GM12878 (cell line): Measurements from ENCODE around the gene ZNF282. TPM values are rescaled to one million over a fixed set of nuclear protein-coding genes. Genes with fewer than 3 reads are reported as not detected.

ENCODE experiments used
- ATAC-seq: fragments of 200-7000 bp; cut with Tn5 transposase; 3 replicates; pipeline ENCODE4 v1.9.1; 2020; ENCODE audit warnings: mild to moderate bottlenecking, moderate library complexity
- BruUV-seq: library from RNA; stranded (reverse); fragments of 400-500 nt; replicated peaks from 2 replicates; lab custom pipeline; 2021; lab: Mats Ljungman, UMichigan
- CTCF ChIA-PET: fragments of 300-600 bp; sonication (Branson Sonifier 250); formaldehyde crosslinking; extraction: SDS; loops from one replicate; lab custom pipeline; 2021; ENCODE audit warnings: inconsistent platforms; lab: Yijun Ruan, JAX
- POLR2A ChIA-PET: fragments of 350-600 bp; formaldehyde crosslinking; extraction: SDS; loops from one replicate; lab custom pipeline; 2021; ENCODE audit warnings: inconsistent platforms; lab: Charles Lee
- RAD21 ChIA-PET: fragments of 300-600 bp; sonication (Branson Sonifier 250); formaldehyde crosslinking; loops from one replicate; lab custom pipeline; 2023; ENCODE audit warnings: antibody characterized with exemption; ENCODE audit not compliant: unreplicated experiment; lab: Charles Lee
- SMC1A ChIA-PET: fragments of 300-600 bp; sonication (Branson Sonifier 250); formaldehyde crosslinking; loops from one replicate; lab custom pipeline; 2023; ENCODE audit not compliant: unreplicated experiment, uncharacterized antibody; lab: Charles Lee
- DNase-seq: peaks from one replicate; pipeline ENCODE4 v3.0.0-alpha.2; 2011; ENCODE audit warnings: low read depth, low spot score
- FAIRE-seq: peaks from 3 replicates; lab custom pipeline; 2011; peaks lifted over from hg19 to GRCh38; lab: Jason Lieb, UNC
- H2AFZ ChIP-seq: 2 replicates; pipeline ENCODE4 v1.6.0; 2011; ENCODE audit warnings: low read depth, low read length, control low read depth; ENCODE audit not compliant: control insufficient read depth
- H3K27ac ChIP-seq: 2 replicates; pipeline ENCODE4 v1.5.1; 2011; ENCODE audit warnings: control low read depth; ENCODE audit not compliant: control insufficient read depth, insufficient read depth
- H3K27me3 ChIP-seq, 2 experiments: replicated peaks in 1 of 2; 2 replicates each; pipeline versions ENCODE4 v1.6.0 to v1.6.1; 2011; ENCODE audit warnings: low read length in 1 of 2; ENCODE audit not compliant: control insufficient read depth in 2 of 2, insufficient read depth in 2 of 2
- H3K36me3 ChIP-seq, 2 experiments: 2 replicates each; pipeline ENCODE4 v1.5.1; 2011; ENCODE audit warnings: low read length in 1 of 2; ENCODE audit not compliant: control insufficient read depth in 2 of 2, insufficient read depth in 2 of 2
- H3K4me1 ChIP-seq: 2 replicates; pipeline ENCODE4 v1.6.1; 2011; ENCODE audit warnings: mild to moderate bottlenecking, low read length, moderate library complexity, mixed read lengths; ENCODE audit not compliant: control insufficient read depth, insufficient read depth
- H3K4me2 ChIP-seq: 2 replicates; pipeline ENCODE4 v1.6.0; 2011; ENCODE audit warnings: control low read depth; ENCODE audit not compliant: control insufficient read depth, insufficient read depth
- H3K4me3 ChIP-seq: fragments of 200-600 bp; sonication (generic); 2 replicates; pipeline ENCODE4 v1.5.1; 2016
- H3K79me2 ChIP-seq: 2 replicates; pipeline ENCODE4 v1.6.0; 2011; ENCODE audit warnings: low read length; ENCODE audit not compliant: control insufficient read depth, insufficient read depth
- H3K9ac ChIP-seq: 2 replicates; pipeline ENCODE4 v1.8.0; 2011; ENCODE audit warnings: low read length, control low read depth, mixed read lengths; ENCODE audit not compliant: control insufficient read depth, insufficient read depth
- H3K9me3 ChIP-seq: replicated peaks from 3 replicates; pipeline ENCODE4 v1.5.1; 2011; ENCODE audit warnings: mild to moderate bottlenecking, low read length; ENCODE audit not compliant: control insufficient read depth, insufficient read depth
- H4K20me1 ChIP-seq: 2 replicates; pipeline ENCODE4 v1.6.0; 2011; ENCODE audit not compliant: control insufficient read depth, insufficient read depth
- CBX5 ChIP-seq: sonication (generic); IDR thresholded peaks from 2 replicates; pipeline ENCODE4 v1.6.1; 2016; ENCODE audit warnings: low read depth, moderate library complexity, mild to moderate bottlenecking, inconsistent platforms
- CEBPB ChIP-seq, 2 experiments: fragments of 150-350 bp in 1 of 2; IDR thresholded peaks; 2 replicates each; pipeline ENCODE4 v1.6.1; 2012 to 2014; ENCODE audit warnings: low read depth in 2 of 2, low read length in 2 of 2, borderline replicate concordance in 1 of 2, inconsistent platforms in 1 of 2
- CREB1 ChIP-seq: IDR thresholded peaks from 2 replicates; pipeline ENCODE4 v1.6.1; 2012; ENCODE audit warnings: low read depth, mild to moderate bottlenecking, inconsistent platforms
- HCFC1 ChIP-seq: fragments of 150-350 bp; IDR thresholded peaks from 2 replicates; pipeline ENCODE4 v1.6.1; 2014; ENCODE audit warnings: low read length
- LARP7 ChIP-seq: fragments of 450-650 bp; IDR thresholded peaks from 2 replicates; pipeline ENCODE4 v1.6.1; 2017; ENCODE audit warnings: mild to moderate bottlenecking
- PAX5 ChIP-seq: IDR thresholded peaks from 2 replicates; pipeline ENCODE4 v1.6.1; 2011; ENCODE audit warnings: low read depth, low read length, borderline replicate concordance
- SIN3A ChIP-seq: IDR thresholded peaks from 2 replicates; pipeline ENCODE4 v1.6.1; 2012; ENCODE audit warnings: low read depth, low read length, improper control_type of control experiment
- SP1 ChIP-seq: IDR thresholded peaks from one replicate; pipeline ENCODE4 v1.6.1; 2011; ENCODE audit warnings: low read depth, low read length
- SREBF1 ChIP-seq: IDR thresholded peaks from 2 replicates; pipeline ENCODE4 v1.6.1; 2012; ENCODE audit warnings: mild to moderate bottlenecking, low read length
- TBL1XR1 ChIP-seq: IDR thresholded peaks from 2 replicates; pipeline ENCODE4 v1.6.1; 2012; ENCODE audit warnings: low read depth, low read length, improper control_type of control experiment
- TCF3 ChIP-seq: IDR thresholded peaks from 2 replicates; pipeline ENCODE4 v1.6.1; 2012; ENCODE audit warnings: low read depth, mild to moderate bottlenecking, low read length, borderline replicate concordance; ENCODE audit not compliant: insufficient read depth
- USF2 ChIP-seq: IDR thresholded peaks from 2 replicates; pipeline ENCODE4 v1.6.1; 2011; ENCODE audit warnings: low read depth, low read length, improper control_type of control experiment, borderline replicate concordance
- YBX1 ChIP-seq: fragments of 450-650 bp; IDR thresholded peaks from 2 replicates; pipeline ENCODE4 v1.6.1; 2016; ENCODE audit warnings: antibody characterized with exemption
- ZNF384 ChIP-seq: IDR thresholded peaks from 2 replicates; pipeline ENCODE4 v1.6.1; 2012; ENCODE audit warnings: low read depth, mild to moderate bottlenecking, low read length, improper control_type of control experiment, borderline replicate concordance
- WGBS: methylation state at CpG from one replicate; pipeline ENCODE4 v1.1.6; 2016; ENCODE audit warnings: low lambda C conversion rate; ENCODE audit not compliant: insufficient replicate concordance, insufficient coverage; ENCODE audit errors: missing lambda C conversion rate; 5-methylcytosine and 5-hydroxymethylcytosine counted together
- in situ Hi-C: fragments of 300-500 bp; cut with MboI; formaldehyde crosslinking; loops from 9 replicates; pipeline ENCODE4 v1.14.3; 2018; ENCODE audit warnings: mixed read lengths
- intact Hi-C: fragments of 100-400 bp; cut with micrococcal nuclease; formaldehyde crosslinking; loops from one replicate; pipeline ENCODE4 v1.14.2; 2022; ENCODE audit not compliant: unreplicated experiment
- polyA plus RNA-seq, 11 experiments: library from polyadenylated mRNA; depleted of rRNA in 4 of 11; unstranded in 6 of 11; stranded (reverse) in 5 of 11; fragments of >200 nt; fragmentation: Nextera tagmentation in 4 of 11; fragmentation: Illumina TruSeq in 1 of 11; extraction: Ambion mirVana in 4 of 11; extraction: Trizol in 1 of 11; gene quantifications; 1 replicate in 1 of 11; 2 replicates in 10 of 11; pipeline versions ENCODE4 v1.2.1 to v1.2.3, GENCODE V29; 2011 to 2016; ENCODE audit warnings: inconsistent platforms in 2 of 11, missing spikeins in 2 of 11, low read depth in 1 of 11
- total RNA-seq, 4 experiments: library from RNA; depleted of rRNA in 3 of 4; stranded (reverse); fragments of >200 nt in 3 of 4; fragmentation: Illumina TruSeq in 1 of 4; extraction: Trizol in 1 of 4; gene quantifications; 2 replicates each; pipeline versions ENCODE4 v1.2.1 to v1.2.3, GENCODE V29; 2013 to 2021
- TF ChIP-seq, protein P1 (sequence below): fragments of 450-650 bp; IDR thresholded peaks from 2 replicates; pipeline ENCODE4 v1.6.1; 2017; ENCODE audit warnings: mild to moderate bottlenecking, moderate library complexity
- TF ChIP-seq, protein P2 (sequence below): IDR thresholded peaks from 2 replicates; pipeline ENCODE4 v1.6.1; 2011; ENCODE audit warnings: low read depth, mild to moderate bottlenecking, low read length, moderate library complexity, borderline replicate concordance; ENCODE audit errors: extremely low read depth
- TF ChIP-seq, protein P3 (sequence below): IDR thresholded peaks from 2 replicates; pipeline ENCODE4 v1.6.1; 2011; ENCODE audit warnings: mild to moderate bottlenecking, low read depth, low read length, moderate library complexity; ENCODE audit not compliant: insufficient replicate concordance

The ZNF282 gene
- total and polyA plus RNA-seq, 10 of the 15 experiments (the other 5 are each of a cell fraction or from before 2014, with no cell fraction given), result 0.35 to 28.4 (median 8.1) TPM

- Histone ChIP-seq H2AFZ (no peak overlapping the region), H3K36me3 (no peaks in the 10 kb centered on the region), H4K20me1 (no peaks in the 10 kb centered on the region), H3K4me1 (peaks cover 17% of the 10 kb centered on the region), H3K79me2 (peaks cover 27% of the 10 kb centered on the region), H3K27me3 (no peaks in the 10 kb centered on the region), H3K4me3 (no peak overlapping the region), H3K9ac (no peak overlapping the region), H3K4me2 (no peak overlapping the region), H3K27ac (no peak overlapping the region), H3K9me3 (peaks cover 2% of the 10 kb centered on the region; the same call in 2 of the 3 replicates)
- DNase-seq, result no peak
- TF ChIP-seq, protein P1, sequence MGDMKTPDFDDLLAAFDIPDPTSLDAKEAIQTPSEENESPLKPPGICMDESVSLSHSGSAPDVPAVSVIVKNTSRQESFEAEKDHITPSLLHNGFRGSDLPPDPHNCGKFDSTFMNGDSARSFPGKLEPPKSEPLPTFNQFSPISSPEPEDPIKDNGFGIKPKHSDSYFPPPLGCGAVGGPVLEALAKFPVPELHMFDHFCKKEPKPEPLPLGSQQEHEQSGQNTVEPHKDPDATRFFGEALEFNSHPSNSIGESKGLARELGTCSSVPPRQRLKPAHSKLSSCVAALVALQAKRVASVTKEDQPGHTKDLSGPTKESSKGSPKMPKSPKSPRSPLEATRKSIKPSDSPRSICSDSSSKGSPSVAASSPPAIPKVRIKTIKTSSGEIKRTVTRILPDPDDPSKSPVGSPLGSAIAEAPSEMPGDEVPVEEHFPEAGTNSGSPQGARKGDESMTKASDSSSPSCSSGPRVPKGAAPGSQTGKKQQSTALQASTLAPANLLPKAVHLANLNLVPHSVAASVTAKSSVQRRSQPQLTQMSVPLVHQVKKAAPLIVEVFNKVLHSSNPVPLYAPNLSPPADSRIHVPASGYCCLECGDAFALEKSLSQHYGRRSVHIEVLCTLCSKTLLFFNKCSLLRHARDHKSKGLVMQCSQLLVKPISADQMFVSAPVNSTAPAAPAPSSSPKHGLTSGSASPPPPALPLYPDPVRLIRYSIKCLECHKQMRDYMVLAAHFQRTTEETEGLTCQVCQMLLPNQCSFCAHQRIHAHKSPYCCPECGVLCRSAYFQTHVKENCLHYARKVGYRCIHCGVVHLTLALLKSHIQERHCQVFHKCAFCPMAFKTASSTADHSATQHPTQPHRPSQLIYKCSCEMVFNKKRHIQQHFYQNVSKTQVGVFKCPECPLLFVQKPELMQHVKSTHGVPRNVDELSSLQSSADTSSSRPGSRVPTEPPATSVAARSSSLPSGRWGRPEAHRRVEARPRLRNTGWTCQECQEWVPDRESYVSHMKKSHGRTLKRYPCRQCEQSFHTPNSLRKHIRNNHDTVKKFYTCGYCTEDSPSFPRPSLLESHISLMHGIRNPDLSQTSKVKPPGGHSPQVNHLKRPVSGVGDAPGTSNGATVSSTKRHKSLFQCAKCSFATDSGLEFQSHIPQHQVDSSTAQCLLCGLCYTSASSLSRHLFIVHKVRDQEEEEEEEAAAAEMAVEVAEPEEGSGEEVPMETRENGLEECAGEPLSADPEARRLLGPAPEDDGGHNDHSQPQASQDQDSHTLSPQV, result no peak
- TF ChIP-seq TCF3, result no peak
- TF ChIP-seq SP1, result no peak
- TF ChIP-seq TBL1XR1, result no peak
- TF ChIP-seq SREBF1, result no peak
- TF ChIP-seq HCFC1, result no peak
- no peak for TF ChIP-seq LARP7
- no peak for TF ChIP-seq PAX5
- no peak for TF ChIP-seq USF2
- TF ChIP-seq YBX1, result no peak
- TF ChIP-seq CREB1, result no peak
- TF ChIP-seq, protein P2, sequence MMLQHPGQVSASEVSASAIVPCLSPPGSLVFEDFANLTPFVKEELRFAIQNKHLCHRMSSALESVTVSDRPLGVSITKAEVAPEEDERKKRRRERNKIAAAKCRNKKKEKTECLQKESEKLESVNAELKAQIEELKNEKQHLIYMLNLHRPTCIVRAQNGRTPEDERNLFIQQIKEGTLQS, result no peak
- no peak for TF ChIP-seq CBX5
- no peak for TF ChIP-seq CEBPB (IDR thresholded peaks at IDR 0.05; ENCODE audit: borderline replicate concordance in 1 of 2, low read depth in 2 of 2, low read length in 2 of 2)
- TF ChIP-seq ZNF384, result no peak
- TF ChIP-seq, protein P3, sequence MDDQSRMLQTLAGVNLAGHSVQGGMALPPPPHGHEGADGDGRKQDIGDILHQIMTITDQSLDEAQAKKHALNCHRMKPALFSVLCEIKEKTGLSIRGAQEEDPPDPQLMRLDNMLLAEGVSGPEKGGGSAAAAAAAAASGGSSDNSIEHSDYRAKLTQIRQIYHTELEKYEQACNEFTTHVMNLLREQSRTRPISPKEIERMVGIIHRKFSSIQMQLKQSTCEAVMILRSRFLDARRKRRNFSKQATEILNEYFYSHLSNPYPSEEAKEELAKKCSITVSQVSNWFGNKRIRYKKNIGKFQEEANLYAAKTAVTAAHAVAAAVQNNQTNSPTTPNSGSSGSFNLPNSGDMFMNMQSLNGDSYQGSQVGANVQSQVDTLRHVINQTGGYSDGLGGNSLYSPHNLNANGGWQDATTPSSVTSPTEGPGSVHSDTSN, result no peak
- TF ChIP-seq SIN3A, result no peak
- ChIA-PET RAD21 (no interaction called here), CTCF (interaction anchor here (0.6 kb wide), 1 partner anchor 18 kb away, joined by 4 read pairs; no protein-coding TSS in a partner anchor), SMC1A (no interaction called here), POLR2A (no interaction called here)
- FAIRE-seq, result no peak
- intact Hi-C loops (no loop called here), in situ Hi-C loops (no loop called here)
- 96% methylated on average over 4 of the region's 5 CpGs for WGBS
- ATAC-seq, result no peak
- BruUV-seq, result no TSS peak
Measured at GRCh38 chr7:149241696-149242095, 46.4 kb downstream of the ZNF282 start.
